ENCODE results near the gene UCHL3. TPM values are rescaled to one million over a fixed set of nuclear protein-coding genes. Genes with fewer than 3 reads are reported as not detected.

UCHL3 gene
- polyA plus RNA-seq, 1 donor from 2014 or later, result 47.1 TPM

DNA sequence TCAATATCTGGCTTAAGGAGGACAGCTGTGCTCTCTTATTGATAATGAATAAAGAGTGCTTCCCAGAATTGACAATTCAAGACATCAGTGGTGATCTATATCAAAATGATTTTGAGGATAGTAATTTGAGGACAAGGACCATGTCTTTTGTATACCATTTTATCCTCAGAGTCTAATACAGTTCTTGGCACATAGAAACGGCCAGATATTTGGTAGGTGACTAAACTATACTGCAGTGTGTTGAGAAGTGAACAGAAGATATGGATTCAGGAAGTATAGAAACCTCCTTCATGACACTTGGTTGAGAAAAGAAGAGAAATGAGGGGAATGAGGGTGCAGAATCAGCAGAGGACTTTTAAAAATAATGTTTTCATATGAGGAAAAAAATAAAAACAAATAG is 70.4 kb downstream of the UCHL3 start:
- no peaks in the 10 kb centered on the region for H3F3A ChIP-seq (ENCODE audit: insufficient read depth, low read length, poor library complexity, severe bottlenecking)
- H3K9me3 ChIP-seq (ENCODE audit: low read length), result no peaks in the 10 kb centered on the region
- no peaks in the 10 kb centered on the region for H3K36me3 ChIP-seq (ENCODE audit: insufficient read depth, low read length)
- H3K79me2 ChIP-seq (replicated peaks; ENCODE audit: insufficient read depth, low read length), result no peaks in the 10 kb centered on the region
- H3K9ac ChIP-seq (ENCODE audit: low read length), result no peak overlapping the region
- no peaks in the 10 kb centered on the region for H3K9me2 ChIP-seq (ENCODE audit: insufficient read depth, low read length)
- no peak overlapping the region for H3K27ac ChIP-seq (ENCODE audit: low read length)
- no peak overlapping the region for H3K4me3 ChIP-seq (ENCODE audit: low read length)
- H3K27me3 ChIP-seq (ENCODE audit: insufficient read depth, low read depth, low read length), result no peaks in the 10 kb centered on the region
- TF ChIP-seq, protein P1, sequence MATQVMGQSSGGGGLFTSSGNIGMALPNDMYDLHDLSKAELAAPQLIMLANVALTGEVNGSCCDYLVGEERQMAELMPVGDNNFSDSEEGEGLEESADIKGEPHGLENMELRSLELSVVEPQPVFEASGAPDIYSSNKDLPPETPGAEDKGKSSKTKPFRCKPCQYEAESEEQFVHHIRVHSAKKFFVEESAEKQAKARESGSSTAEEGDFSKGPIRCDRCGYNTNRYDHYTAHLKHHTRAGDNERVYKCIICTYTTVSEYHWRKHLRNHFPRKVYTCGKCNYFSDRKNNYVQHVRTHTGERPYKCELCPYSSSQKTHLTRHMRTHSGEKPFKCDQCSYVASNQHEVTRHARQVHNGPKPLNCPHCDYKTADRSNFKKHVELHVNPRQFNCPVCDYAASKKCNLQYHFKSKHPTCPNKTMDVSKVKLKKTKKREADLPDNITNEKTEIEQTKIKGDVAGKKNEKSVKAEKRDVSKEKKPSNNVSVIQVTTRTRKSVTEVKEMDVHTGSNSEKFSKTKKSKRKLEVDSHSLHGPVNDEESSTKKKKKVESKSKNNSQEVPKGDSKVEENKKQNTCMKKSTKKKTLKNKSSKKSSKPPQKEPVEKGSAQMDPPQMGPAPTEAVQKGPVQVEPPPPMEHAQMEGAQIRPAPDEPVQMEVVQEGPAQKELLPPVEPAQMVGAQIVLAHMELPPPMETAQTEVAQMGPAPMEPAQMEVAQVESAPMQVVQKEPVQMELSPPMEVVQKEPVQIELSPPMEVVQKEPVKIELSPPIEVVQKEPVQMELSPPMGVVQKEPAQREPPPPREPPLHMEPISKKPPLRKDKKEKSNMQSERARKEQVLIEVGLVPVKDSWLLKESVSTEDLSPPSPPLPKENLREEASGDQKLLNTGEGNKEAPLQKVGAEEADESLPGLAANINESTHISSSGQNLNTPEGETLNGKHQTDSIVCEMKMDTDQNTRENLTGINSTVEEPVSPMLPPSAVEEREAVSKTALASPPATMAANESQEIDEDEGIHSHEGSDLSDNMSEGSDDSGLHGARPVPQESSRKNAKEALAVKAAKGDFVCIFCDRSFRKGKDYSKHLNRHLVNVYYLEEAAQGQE (IDR thresholded peaks at IDR 0.05; ENCODE audit: borderline replicate concordance), result no peak
- TF ChIP-seq, protein P2, sequence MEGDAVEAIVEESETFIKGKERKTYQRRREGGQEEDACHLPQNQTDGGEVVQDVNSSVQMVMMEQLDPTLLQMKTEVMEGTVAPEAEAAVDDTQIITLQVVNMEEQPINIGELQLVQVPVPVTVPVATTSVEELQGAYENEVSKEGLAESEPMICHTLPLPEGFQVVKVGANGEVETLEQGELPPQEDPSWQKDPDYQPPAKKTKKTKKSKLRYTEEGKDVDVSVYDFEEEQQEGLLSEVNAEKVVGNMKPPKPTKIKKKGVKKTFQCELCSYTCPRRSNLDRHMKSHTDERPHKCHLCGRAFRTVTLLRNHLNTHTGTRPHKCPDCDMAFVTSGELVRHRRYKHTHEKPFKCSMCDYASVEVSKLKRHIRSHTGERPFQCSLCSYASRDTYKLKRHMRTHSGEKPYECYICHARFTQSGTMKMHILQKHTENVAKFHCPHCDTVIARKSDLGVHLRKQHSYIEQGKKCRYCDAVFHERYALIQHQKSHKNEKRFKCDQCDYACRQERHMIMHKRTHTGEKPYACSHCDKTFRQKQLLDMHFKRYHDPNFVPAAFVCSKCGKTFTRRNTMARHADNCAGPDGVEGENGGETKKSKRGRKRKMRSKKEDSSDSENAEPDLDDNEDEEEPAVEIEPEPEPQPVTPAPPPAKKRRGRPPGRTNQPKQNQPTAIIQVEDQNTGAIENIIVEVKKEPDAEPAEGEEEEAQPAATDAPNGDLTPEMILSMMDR (IDR thresholded peaks at IDR 0.05; ENCODE audit: poor library complexity, severe bottlenecking), result no peak
- no peak for TF ChIP-seq EP300 (conservative IDR thresholded peaks at IDR 0.05; ENCODE audit: poor library complexity, severe bottlenecking)
- no peak for TF ChIP-seq MXI1 (conservative IDR thresholded peaks at IDR 0.05; ENCODE audit: poor library complexity, severe bottlenecking)
- TF ChIP-seq EZH2 (IDR thresholded peaks at IDR 0.05; ENCODE audit: borderline replicate concordance, insufficient read depth, low read length, poor library complexity, severe bottlenecking), result no peak
- no peak for TF ChIP-seq TAF1 (IDR thresholded peaks at IDR 0.05; ENCODE audit: low read depth)
- TF ChIP-seq SMC3 (conservative IDR thresholded peaks at IDR 0.05; ENCODE audit: poor library complexity), result no peak
- no peak overlapping the region for H3K4me2 ChIP-seq (ENCODE audit: low read length)
- H2AFZ ChIP-seq (ENCODE audit: low read depth, low read length), result no peak overlapping the region
- H4K20me1 ChIP-seq (ENCODE audit: insufficient read depth), result no peaks in the 10 kb centered on the region

DNA sequence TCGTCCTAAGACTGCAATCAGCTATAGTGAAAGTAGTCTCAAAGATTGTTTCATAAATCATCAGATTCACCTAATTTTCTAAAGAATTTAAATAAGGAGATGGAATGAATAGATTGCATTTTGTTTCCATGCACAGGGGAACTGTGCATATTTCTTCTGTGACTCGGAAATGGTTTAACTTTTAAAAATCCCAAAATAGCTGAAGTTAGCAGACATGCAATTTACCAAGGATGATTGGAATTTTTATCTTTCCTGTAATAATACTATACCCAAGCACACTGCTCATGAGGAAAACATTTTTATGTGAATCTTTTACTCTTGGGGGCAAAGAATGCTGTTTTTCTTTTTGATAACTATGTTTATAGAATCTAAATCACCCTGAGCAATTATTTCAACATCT is 71.6 kb downstream of the UCHL3 start:
- no peak overlapping the region for H3K4me2 ChIP-seq (ENCODE audit: low read length)
- TF ChIP-seq MXI1 (conservative IDR thresholded peaks at IDR 0.05; ENCODE audit: poor library complexity, severe bottlenecking) (no peak), SMC3 (conservative IDR thresholded peaks at IDR 0.05; ENCODE audit: poor library complexity) (no peak), EP300 (conservative IDR thresholded peaks at IDR 0.05; ENCODE audit: poor library complexity, severe bottlenecking) (no peak), TAF1 (IDR thresholded peaks at IDR 0.05; ENCODE audit: low read depth) (no peak), EZH2 (IDR thresholded peaks at IDR 0.05; ENCODE audit: borderline replicate concordance, insufficient read depth, low read length, poor library complexity, severe bottlenecking) (no peak), RAD21 (conservative IDR thresholded peaks at IDR 0.05) (no peak), POLR2AphosphoS5 (IDR thresholded peaks at IDR 0.05) (no peak)
- TF ChIP-seq, protein P1 (IDR thresholded peaks at IDR 0.05; ENCODE audit: borderline replicate concordance), result no peak
- TF ChIP-seq, protein P2 (IDR thresholded peaks at IDR 0.05; ENCODE audit: poor library complexity, severe bottlenecking), result no peak
- H3K36me3 ChIP-seq (ENCODE audit: insufficient read depth, low read length), result no peaks in the 10 kb centered on the region
- H3K27me3 ChIP-seq (ENCODE audit: insufficient read depth, low read depth, low read length), result no peaks in the 10 kb centered on the region
- no peaks in the 10 kb centered on the region for H4K20me1 ChIP-seq (ENCODE audit: insufficient read depth)
- no peaks in the 10 kb centered on the region for H3K9me2 ChIP-seq (ENCODE audit: insufficient read depth, low read length)
- H2AFZ ChIP-seq (ENCODE audit: low read depth, low read length), result no peak overlapping the region
- no peaks in the 10 kb centered on the region for H3K79me2 ChIP-seq (replicated peaks; ENCODE audit: insufficient read depth, low read length)
- H3K4me3 ChIP-seq (ENCODE audit: low read length), result no peak overlapping the region
- H3K27ac ChIP-seq (ENCODE audit: low read length), result no peak overlapping the region
- H3K9me3 ChIP-seq (ENCODE audit: low read length), result no peaks in the 10 kb centered on the region
- H3F3A ChIP-seq (ENCODE audit: insufficient read depth, low read length, poor library complexity, severe bottlenecking), result no peaks in the 10 kb centered on the region
- H3K9ac ChIP-seq (ENCODE audit: low read length), result no peak overlapping the region
